Skeletal muscle tissue (tissue), 4 donors: ENCODE results near the gene STOX1. TPM values are rescaled to one million over a fixed set of nuclear protein-coding genes. Genes with fewer than 3 reads are reported as not detected.
"Not testable (repeated sequence)": the region's sequence is repeated elsewhere in the genome, so short reads cannot be mapped to it uniquely, and the experiment has no call there.

ENCODE experiments used
- H3K27ac ChIP-seq: one replicate; pipeline ENCODE4 v1.7.0; 2013; ENCODE audit warnings: mild to moderate bottlenecking, low read depth, low read length, inconsistent platforms
- H3K27me3 ChIP-seq, 3 donors: one replicate each; pipeline ENCODE4 v1.7.0; 2013; ENCODE audit warnings: low read length in 3 of 3; ENCODE audit not compliant: control insufficient read depth in 3 of 3, insufficient read depth in 3 of 3
- H3K36me3 ChIP-seq, 3 donors: one replicate each; pipeline ENCODE4 v1.7.0; 2013; ENCODE audit warnings: low read length in 3 of 3; ENCODE audit not compliant: control insufficient read depth in 3 of 3, insufficient read depth in 3 of 3
- H3K4me1 ChIP-seq, 3 donors: one replicate each; pipeline ENCODE4 v1.7.0; 2013; ENCODE audit warnings: low read length in 3 of 3, mild to moderate bottlenecking in 3 of 3; ENCODE audit not compliant: control insufficient read depth in 3 of 3, insufficient read depth in 3 of 3
- H3K4me3 ChIP-seq, 3 donors: one replicate each; pipeline ENCODE4 v1.7.0; 2013; ENCODE audit warnings: low read length in 3 of 3
- H3K9ac ChIP-seq, 3 donors: one replicate each; pipeline ENCODE4 v1.7.0; 2013; ENCODE audit warnings: low read length in 3 of 3, mild to moderate bottlenecking in 3 of 3, moderate library complexity in 2 of 3, low read depth in 1 of 3
- H3K9me3 ChIP-seq, 3 donors: one replicate each; pipeline ENCODE4 v1.7.0; 2013; ENCODE audit warnings: low read length in 3 of 3; ENCODE audit not compliant: control insufficient read depth in 3 of 3
- total RNA-seq: library from RNA; depleted of rRNA; stranded (reverse); fragments of >200 nt; gene quantifications from one replicate; pipeline ENCODE4 v1.2.3, GENCODE V29; 2014
- donor health status: Osteomylitis.

STOX1 gene
- total RNA-seq, 1 donor from 2014 or later: 3.7 TPM

- Histone ChIP-seq H3K4me3 (peak within 1 kb of the TSS; percentile 76 to 92 (median 89)), H3K27me3 (no peaks in the 10 kb centered on the region), H3K27ac (peak within 1 kb of the TSS; percentile 99), H3K4me1 (peaks cover 16 to 25% (median 18%) of the 10 kb centered on the region in 3 donors), H3K9ac (peak within 1 kb of the TSS; percentile 90 to 96 (median 92)), H3K9me3 (no peaks in the 10 kb centered on the region), H3K36me3 (peaks cover 0 to under 1% (median 0%) of the 10 kb centered on the region in 3 donors)
Measured at GRCh38 chr10:68901105-68901927, 74.0 kb downstream of the STOX1 start, which contains the start of gene DDX50. DDX50 (plus strand) TSS chr10:68901315; CDS start chr10:68901385, 70 bp downstream.

GRCh38 chr10:68902382-68902781, 75.1 kb downstream of the STOX1 start:
- Histone ChIP-seq H3K4me3 (peak overlapping the region; percentile 76 to 92 (median 89)), H3K9ac (peak overlapping the region; percentile 87 to 96 (median 92)), H3K36me3 (peaks cover 4 to 7% (median 6%) of the 10 kb centered on the region in 3 donors), H3K27ac (no peak overlapping the region), H3K9me3 (no peaks in the 10 kb centered on the region), H3K27me3 (no peaks in the 10 kb centered on the region), H3K4me1 (peaks cover 16 to 25% (median 18%) of the 10 kb centered on the region in 3 donors)

GRCh38 chr10:68924593-68924992, 97.3 kb downstream of the STOX1 start:
- H3K27ac ChIP-seq: no peak overlapping the region

GRCh38 chr10:68925489-68925888, 98.2 kb downstream of the STOX1 start:
- H3K36me3 ChIP-seq: peaks cover 0 to 10% (median 0%) of the 10 kb centered on the region in 3 donors
- H3K27ac ChIP-seq: no peak overlapping the region
- no peaks in the 10 kb centered on the region for H3K4me1 ChIP-seq
- no peaks in the 10 kb centered on the region for H3K27me3 ChIP-seq
- H3K9me3 ChIP-seq: no peaks in the 10 kb centered on the region
- H3K4me3 ChIP-seq: no peak overlapping the region
- no peak overlapping the region for H3K9ac ChIP-seq

More at GRCh38 chr10:68924593-68924992, 97.3 kb downstream of the STOX1 start:
- H3K27me3 ChIP-seq: no peaks in the 10 kb centered on the region
- H3K9me3 ChIP-seq: no peaks in the 10 kb centered on the region
- H3K4me3 ChIP-seq: no peak overlapping the region
- no peaks in the 10 kb centered on the region for H3K4me1 ChIP-seq
- peaks cover 5 to 11% (median 7%) of the 10 kb centered on the region in 3 donors for H3K36me3 ChIP-seq
- no peak overlapping the region for H3K9ac ChIP-seq

- H3K9ac ChIP-seq: not testable (repeated sequence)
Measured at GRCh38 chr10:68929157-68929556, 101.8 kb downstream of the STOX1 start.

GRCh38 chr10:68929888-68930287, 102.6 kb downstream of the STOX1 start:
- H3K9ac ChIP-seq, H3K27me3 ChIP-seq, H3K27ac ChIP-seq, H3K9me3 ChIP-seq, H3K4me1 ChIP-seq, H3K4me3 ChIP-seq: not testable (repeated sequence)
- peaks cover 0 to 20% (median 3%) of the 10 kb centered on the region in 3 donors for H3K36me3 ChIP-seq

More at GRCh38 chr10:68929157-68929556, 101.8 kb downstream of the STOX1 start:
- peaks cover 0 to 17% (median 0%) of the 10 kb centered on the region in 3 donors for H3K36me3 ChIP-seq
- H3K4me3 ChIP-seq, H3K9me3 ChIP-seq, H3K27ac ChIP-seq, H3K27me3 ChIP-seq, H3K4me1 ChIP-seq: not testable (repeated sequence)

- peaks cover 4 to 21% (median 14%) of the 10 kb centered on the region in 3 donors for H3K36me3 ChIP-seq
- H3K27me3 ChIP-seq, H3K9ac ChIP-seq, H3K4me3 ChIP-seq, H3K9me3 ChIP-seq, H3K4me1 ChIP-seq, H3K27ac ChIP-seq: not testable (repeated sequence)
Measured at GRCh38 chr10:68932860-68933259, 105.5 kb downstream of the STOX1 start.

GRCh38 chr10:68934994-68935393, 107.7 kb downstream of the STOX1 start:
- H3K4me1 ChIP-seq: no peaks in the 10 kb centered on the region
- H3K27me3 ChIP-seq: no peaks in the 10 kb centered on the region
- H3K9ac ChIP-seq: no peak overlapping the region
- H3K27ac ChIP-seq: no peak overlapping the region
- H3K36me3 ChIP-seq: peaks cover 6 to 35% (median 18%) of the 10 kb centered on the region in 3 donors
- H3K9me3 ChIP-seq: no peaks in the 10 kb centered on the region
- no peak overlapping the region for H3K4me3 ChIP-seq

GRCh38 chr10:68938117-68938516, 110.8 kb downstream of the STOX1 start:
- Histone ChIP-seq H3K27ac (no peak overlapping the region), H3K9me3 (no peaks in the 10 kb centered on the region), H3K9ac (no peak overlapping the region), H3K4me3 (no peak overlapping the region), H3K4me1 (no peaks in the 10 kb centered on the region), H3K27me3 (no peaks in the 10 kb centered on the region), H3K36me3 (peaks cover 6 to 25% (median 23%) of the 10 kb centered on the region in 3 donors)

- Histone ChIP-seq H3K36me3 (peaks cover 6 to 27% (median 26%) of the 10 kb centered on the region in 3 donors), H3K9ac (no peak overlapping the region), H3K4me3 (no peak overlapping the region), H3K4me1 (no peaks in the 10 kb centered on the region), H3K27ac (no peak overlapping the region), H3K9me3 (no peaks in the 10 kb centered on the region), H3K27me3 (no peaks in the 10 kb centered on the region)
Measured at GRCh38 chr10:68938884-68939283, 111.6 kb downstream of the STOX1 start.
